Endothelial cell of umbilical vein (primary cell): Measurements from ENCODE around the gene RCOR2. TPM values are rescaled to one million over a fixed set of nuclear protein-coding genes. Genes with fewer than 3 reads are reported as not detected.

ENCODE experiments used
- BruUV-seq: library from RNA; stranded (reverse); fragments of 400-500 nt; replicated peaks from 2 replicates; lab custom pipeline; 2021; lab: Mats Ljungman, UMichigan
- CTCF ChIA-PET: fragments of 300-600, 350-600 bp; sonication (Branson Sonifier 250); formaldehyde crosslinking; loops from one replicate; lab custom pipeline; 2021; ENCODE audit warnings: antibody characterized with exemption, inconsistent platforms; lab: Charles Lee
- POLR2A ChIA-PET: fragments of 300-600, 350-600 bp; sonication (Branson Sonifier 250); formaldehyde crosslinking; loops from one replicate; lab custom pipeline; 2021; ENCODE audit warnings: antibody characterized with exemption, inconsistent platforms; lab: Charles Lee
- DNase-seq: peaks from one replicate; pipeline ENCODE4 v3.0.0-alpha.2; 2011; ENCODE audit warnings: low read depth, low spot score
- FAIRE-seq: peaks from 2 replicates; lab custom pipeline; 2011; peaks lifted over from hg19 to GRCh38; lab: Jason Lieb, UNC
- H2AFZ ChIP-seq: 2 replicates; pipeline ENCODE4 v1.6.0; 2012; ENCODE audit warnings: low read depth, low read length, control low read depth, inconsistent platforms
- H3K27ac ChIP-seq: 2 replicates; pipeline ENCODE4 v1.5.1; 2011; ENCODE audit warnings: low read depth, mild to moderate bottlenecking, control low read depth, low read length, moderate library complexity; ENCODE audit not compliant: insufficient read depth
- H3K27me3 ChIP-seq, 2 experiments: 2 replicates each; pipeline versions ENCODE4 v1.6.0 to v1.6.1; 2011; ENCODE audit warnings: low read length in 2 of 2, mixed read lengths in 1 of 2; ENCODE audit not compliant: control insufficient read depth in 2 of 2, insufficient read depth in 2 of 2
- H3K36me3 ChIP-seq, 2 experiments: 2 replicates in 1 of 2; 3 replicates in 1 of 2; pipeline ENCODE4 v1.5.1; 2011; ENCODE audit warnings: low read length in 2 of 2, mild to moderate bottlenecking in 1 of 2, moderate library complexity in 1 of 2; ENCODE audit not compliant: control insufficient read depth in 2 of 2, insufficient read depth in 2 of 2; ENCODE audit errors: extremely low read depth in 1 of 2
- H3K4me1 ChIP-seq: 3 replicates; pipeline ENCODE4 v1.5.1; 2011; ENCODE audit warnings: mild to moderate bottlenecking, low read length; ENCODE audit not compliant: control insufficient read depth, insufficient read depth; ENCODE audit errors: extremely low read depth
- H3K4me2 ChIP-seq: 2 replicates; pipeline ENCODE4 v1.6.1; 2011; ENCODE audit warnings: low read length, control low read depth, mixed read lengths; ENCODE audit not compliant: insufficient read depth
- H3K4me3 ChIP-seq, 3 experiments: fragments of 200-600 bp in 1 of 3; sonication (generic), shearing (Covaris generic) in 1 of 3; replicated peaks in 1 of 3; 2 replicates each; pipeline ENCODE4 v1.5.1; 2011 to 2016; ENCODE audit warnings: control low read depth in 3 of 3, low read length in 3 of 3, mild to moderate bottlenecking in 2 of 3, inconsistent platforms in 1 of 3, low read depth in 1 of 3, moderate library complexity in 1 of 3; ENCODE audit not compliant: insufficient read depth in 1 of 3
- H3K79me2 ChIP-seq: 2 replicates; pipeline ENCODE4 v1.6.0; 2012; ENCODE audit warnings: low read length, inconsistent platforms; ENCODE audit not compliant: control insufficient read depth, insufficient read depth
- H3K9ac ChIP-seq: replicated peaks from 2 replicates; pipeline ENCODE3; 2011; ENCODE audit warnings: low read length, control low read depth; ENCODE audit not compliant: insufficient read depth; ENCODE audit errors: extremely low read depth
- H3K9me1 ChIP-seq: replicated peaks from 3 replicates; pipeline ENCODE4 v1.6.0; 2011; ENCODE audit warnings: mild to moderate bottlenecking, low read length; ENCODE audit not compliant: control insufficient read depth, insufficient read depth; ENCODE audit errors: extremely low read depth
- H3K9me3 ChIP-seq: replicated peaks from 2 replicates; pipeline ENCODE4 v1.5.1; 2012; ENCODE audit warnings: low read length, inconsistent platforms; ENCODE audit not compliant: control insufficient read depth, insufficient read depth
- H4K20me1 ChIP-seq: replicated peaks from 2 replicates; pipeline ENCODE3; 2011; ENCODE audit warnings: mild to moderate bottlenecking, low read length; ENCODE audit not compliant: control insufficient read depth, insufficient read depth; ENCODE audit errors: extremely low read depth
- EZH2 ChIP-seq: IDR thresholded peaks from 2 replicates; pipeline ENCODE4 v1.6.1; 2012; ENCODE audit warnings: borderline replicate concordance, low read depth, mild to moderate bottlenecking, moderate library complexity, low read length, inconsistent platforms; ENCODE audit not compliant: severe bottlenecking
- FOS ChIP-seq: IDR thresholded peaks from 2 replicates; pipeline ENCODE4 v1.6.1; 2011; ENCODE audit warnings: mild to moderate bottlenecking, low read length, moderate library complexity, borderline replicate concordance; ENCODE audit not compliant: insufficient read depth
- GATA2 ChIP-seq: IDR thresholded peaks from 2 replicates; pipeline ENCODE4 v1.7.0; 2011; ENCODE audit warnings: low read depth, mild to moderate bottlenecking, moderate library complexity, mixed read lengths, low read length; ENCODE audit not compliant: insufficient read length, insufficient read depth
- JUN ChIP-seq: IDR thresholded peaks from 2 replicates; pipeline ENCODE4 v1.6.1; 2011; ENCODE audit warnings: borderline replicate concordance, low read depth; ENCODE audit not compliant: insufficient read length, insufficient read depth
- MYC ChIP-seq: IDR thresholded peaks from one replicate; pipeline ENCODE4 v1.6.1; 2011; ENCODE audit warnings: mild to moderate bottlenecking, low read depth, low read length
- POLR2A ChIP-seq: IDR thresholded peaks from 2 replicates; pipeline ENCODE4 v1.6.1; 2012; ENCODE audit warnings: low read depth, mild to moderate bottlenecking, control low read depth, low read length
- POLR2AphosphoS5 ChIP-seq: IDR thresholded peaks from 2 replicates; pipeline ENCODE4 v1.6.1; 2012; ENCODE audit warnings: low read depth, mild to moderate bottlenecking, control low read depth, low read length, moderate library complexity; ENCODE audit not compliant: insufficient read depth
- dilution Hi-C: fragments of 300-500 bp; cut with MboI; formaldehyde crosslinking; loops from one replicate; pipeline ENCODE4 v1.15.0; 2019; ENCODE audit warnings: low sequenced_read_pairs; ENCODE audit not compliant: extremely low pct_ligation_motif_present
- intact Hi-C: fragments of 100-400 bp; cut with micrococcal nuclease; formaldehyde crosslinking; loops from one replicate; pipeline ENCODE4 v1.10.0; 2022
- polyA plus RNA-seq, 4 experiments: library from polyadenylated mRNA; depleted of rRNA in 3 of 4; stranded (reverse) in 3 of 4; unstranded in 1 of 4; fragments of >200 nt; gene quantifications; 2 replicates each; pipeline versions ENCODE4 v1.2.1 to v1.2.3, GENCODE V29; 2011 to 2012; ENCODE audit warnings: missing spikeins in 1 of 4
- total RNA-seq: library from RNA; stranded (reverse); gene quantifications from 2 replicates; pipeline ENCODE4 v1.2.3, GENCODE V29; 2021
- TF ChIP-seq, protein P1 (sequence below), 2 donors: IDR thresholded peaks; 1 replicate in 1 of 2; 2 replicates in 1 of 2; pipeline ENCODE4 v1.5.1; 2011; ENCODE audit warnings: low read length in 2 of 2, mild to moderate bottlenecking in 2 of 2, moderate library complexity in 2 of 2, control low read depth in 1 of 2, inconsistent platforms in 1 of 2, low read depth in 1 of 2; ENCODE audit not compliant: insufficient read depth in 1 of 2; ENCODE audit errors: extremely low read depth in 1 of 2
- TF ChIP-seq, protein P2 (sequence below): IDR thresholded peaks from 2 replicates; pipeline ENCODE4 v1.6.1; 2011; ENCODE audit not compliant: insufficient read depth, insufficient read length

RCOR2 gene
- total and polyA plus RNA-seq, 2 donors (not counting 3 experiments of a cell fraction or from before 2014, with no cell fraction given): 0.13 to 0.63 TPM

DNA sequence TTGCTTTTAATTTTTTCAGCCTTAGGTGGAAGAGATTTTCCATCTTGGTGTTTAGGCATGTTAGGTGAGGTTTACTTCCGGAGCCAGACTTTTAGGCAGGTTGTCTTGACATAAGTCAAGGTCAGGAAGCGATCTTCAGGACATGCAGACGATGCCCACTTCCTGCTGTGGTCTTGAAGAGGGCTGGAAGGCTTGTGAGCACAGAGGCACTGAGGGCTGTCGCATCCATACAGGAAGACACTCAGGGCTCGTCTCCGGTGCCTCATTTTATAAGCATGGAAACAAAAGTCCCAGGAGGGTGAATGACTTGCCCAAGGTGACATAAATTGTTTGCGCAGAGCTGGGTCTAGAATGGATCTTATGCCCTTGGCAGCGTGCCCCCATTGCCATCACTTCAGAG lies 47.3 kb downstream of the RCOR2 start:
- no peak overlapping the region for H3K4me2 ChIP-seq
- H3K4me1 ChIP-seq: peaks cover 17% of the 10 kb centered on the region
- intact Hi-C loops: no loop called here
- peaks cover 71% of the 10 kb centered on the region for H3K79me2 ChIP-seq
- no peaks in the 10 kb centered on the region for H4K20me1 ChIP-seq
- CTCF ChIA-PET: no interaction called here
- dilution Hi-C loops: no loop called here
- DNase-seq (no peak), FAIRE-seq (no peak)
- no peak overlapping the region for H3K9ac ChIP-seq
- no peak overlapping the region for H3K27ac ChIP-seq
- no TSS peak for BruUV-seq
- no peak overlapping the region for H3K4me3 ChIP-seq
- POLR2A ChIA-PET: interaction anchor here (0.8 kb wide), 1 partner anchor 1037 kb away, joined by 3 read pairs; no protein-coding TSS in a partner anchor
- no peaks in the 10 kb centered on the region for H3K9me3 ChIP-seq
- H2AFZ ChIP-seq: no peak overlapping the region
- no peaks in the 10 kb centered on the region for H3K9me1 ChIP-seq
- TF ChIP-seq, protein P1, sequence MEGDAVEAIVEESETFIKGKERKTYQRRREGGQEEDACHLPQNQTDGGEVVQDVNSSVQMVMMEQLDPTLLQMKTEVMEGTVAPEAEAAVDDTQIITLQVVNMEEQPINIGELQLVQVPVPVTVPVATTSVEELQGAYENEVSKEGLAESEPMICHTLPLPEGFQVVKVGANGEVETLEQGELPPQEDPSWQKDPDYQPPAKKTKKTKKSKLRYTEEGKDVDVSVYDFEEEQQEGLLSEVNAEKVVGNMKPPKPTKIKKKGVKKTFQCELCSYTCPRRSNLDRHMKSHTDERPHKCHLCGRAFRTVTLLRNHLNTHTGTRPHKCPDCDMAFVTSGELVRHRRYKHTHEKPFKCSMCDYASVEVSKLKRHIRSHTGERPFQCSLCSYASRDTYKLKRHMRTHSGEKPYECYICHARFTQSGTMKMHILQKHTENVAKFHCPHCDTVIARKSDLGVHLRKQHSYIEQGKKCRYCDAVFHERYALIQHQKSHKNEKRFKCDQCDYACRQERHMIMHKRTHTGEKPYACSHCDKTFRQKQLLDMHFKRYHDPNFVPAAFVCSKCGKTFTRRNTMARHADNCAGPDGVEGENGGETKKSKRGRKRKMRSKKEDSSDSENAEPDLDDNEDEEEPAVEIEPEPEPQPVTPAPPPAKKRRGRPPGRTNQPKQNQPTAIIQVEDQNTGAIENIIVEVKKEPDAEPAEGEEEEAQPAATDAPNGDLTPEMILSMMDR (IDR thresholded peaks at IDR 0.05; ENCODE audit: extremely low read depth in 1 of 2, insufficient read depth in 1 of 2, low read depth in 1 of 2, low read length in 2 of 2): no peak
- TF ChIP-seq FOS (no peak), GATA2 (no peak), POLR2AphosphoS5 (no peak), JUN (no peak), EZH2 (no peak), POLR2A (no peak), MYC (no peak)
- TF ChIP-seq, protein P2, sequence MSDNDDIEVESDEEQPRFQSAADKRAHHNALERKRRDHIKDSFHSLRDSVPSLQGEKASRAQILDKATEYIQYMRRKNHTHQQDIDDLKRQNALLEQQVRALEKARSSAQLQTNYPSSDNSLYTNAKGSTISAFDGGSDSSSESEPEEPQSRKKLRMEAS: no peak
- no peaks in the 10 kb centered on the region for H3K27me3 ChIP-seq
- H3K36me3 ChIP-seq: peaks cover 0 to 2% of the 10 kb centered on the region in 2 experiments
